ENCODE results near the gene LAMC2.
"Not testable (repeated sequence)": the region's sequence is repeated elsewhere in the genome, so short reads cannot be mapped to it uniquely, and the experiment has no call there.

Gene LAMC2

GRCh38 chr1:183239793-183240525, 53.9 kb downstream of the LAMC2 start:
- no peak for DNase-seq

GRCh38 chr1:183240526-183240825, 54.4 kb downstream of the LAMC2 start:
- no peak for DNase-seq

GRCh38 chr1:183240853-183241252, 54.8 kb downstream of the LAMC2 start:
- DNase-seq = not testable (repeated sequence)

- DNase-seq = no peak
Measured at GRCh38 chr1:183241471-183241870, 55.4 kb downstream of the LAMC2 start.

- no peak for DNase-seq
Measured at GRCh38 chr1:183242556-183242955, 56.5 kb downstream of the LAMC2 start.

GRCh38 chr1:183243161-183244050, 57.3 kb downstream of the LAMC2 start:
- DNase-seq = no peak

- DNase-seq = no peak
Measured at GRCh38 chr1:183244466-183244865, 58.4 kb downstream of the LAMC2 start.

GRCh38 chr1:183245357-183245756, 59.3 kb downstream of the LAMC2 start:
- no peak for DNase-seq

- no peak for DNase-seq
Measured at GRCh38 chr1:183246436-183246835, 60.4 kb downstream of the LAMC2 start.

GRCh38 chr1:183247066-183247465, 61.0 kb downstream of the LAMC2 start:
- no peak for DNase-seq

- DNase-seq = no peak
Measured at GRCh38 chr1:183247484-183247883, 61.4 kb downstream of the LAMC2 start.

GRCh38 chr1:183247931-183248330, 61.9 kb downstream of the LAMC2 start:
- no peak for DNase-seq

GRCh38 chr1:183248989-183249691, 63.1 kb downstream of the LAMC2 start:
- DNase-seq = no peak

GRCh38 chr1:183249941-183250452, 63.9 kb downstream of the LAMC2 start:
- DNase-seq = no peak

GRCh38 chr1:183251101-183251958, 65.3 kb downstream of the LAMC2 start:
- no peak for DNase-seq

- DNase-seq = no peak
Measured at GRCh38 chr1:183251959-183252450, 65.9 kb downstream of the LAMC2 start.

GRCh38 chr1:183255073-183255472, 69.0 kb downstream of the LAMC2 start:
- DNase-seq = no peak

GRCh38 chr1:183259924-183260323, 73.9 kb downstream of the LAMC2 start:
- DNase-seq = no peak

GRCh38 chr1:183262628-183263200, 76.7 kb downstream of the LAMC2 start:
- DNase-seq = no peak

- no peak for DNase-seq
Measured at GRCh38 chr1:183263886-183264602, 78.0 kb downstream of the LAMC2 start.

Data from NCI-H1436 treated with DMSO at 0.1 percent for 48 hours (cell line).